H9 (cell line): ENCODE results near the gene C14orf39. TPM values are rescaled to one million over a fixed set of nuclear protein-coding genes. Genes with fewer than 3 reads are reported as not detected.
A peak's percentile ranks its signal among the peaks of the same experiment; 100 is the strongest.

Experiments used
- DNase-seq: peaks from one replicate; pipeline ENCODE4 v3.0.0-alpha.2; 2017
- H2AFZ ChIP-seq: one replicate; pipeline ENCODE4 v1.6.1; 2013; ENCODE audit warnings: mild to moderate bottlenecking, low read length, control low read depth, moderate library complexity
- H2AK5ac ChIP-seq: 2 replicates; pipeline ENCODE4 v1.6.1; 2013; ENCODE audit warnings: low read length, control low read depth, mixed read lengths; ENCODE audit not compliant: insufficient read length
- H2BK120ac ChIP-seq: one replicate; pipeline ENCODE4 v1.6.1; 2013; ENCODE audit warnings: low read depth, mild to moderate bottlenecking, low read length, control low read depth, inconsistent platforms; ENCODE audit not compliant: poor library complexity, severe bottlenecking
- H2BK12ac ChIP-seq: 2 replicates; pipeline ENCODE4 v1.6.1; 2013; ENCODE audit warnings: low read length, control low read depth, mixed read lengths, low read depth; ENCODE audit not compliant: insufficient read length
- H2BK15ac ChIP-seq: 2 replicates; pipeline ENCODE4 v1.6.1; 2013; ENCODE audit warnings: low read depth, low read length, control low read depth
- H2BK20ac ChIP-seq: one replicate; pipeline ENCODE4 v1.6.1; 2013; ENCODE audit warnings: low read depth, mild to moderate bottlenecking, low read length, control low read depth, inconsistent platforms; ENCODE audit not compliant: poor library complexity, severe bottlenecking
- H2BK5ac ChIP-seq: 2 replicates; pipeline ENCODE4 v1.6.1; 2013; ENCODE audit warnings: low read length, control low read depth, mixed read lengths; ENCODE audit not compliant: insufficient read length
- H3K14ac ChIP-seq: 2 replicates; pipeline ENCODE4 v1.6.1; 2013; ENCODE audit warnings: low read length, control low read depth; ENCODE audit not compliant: insufficient read depth
- H3K18ac ChIP-seq: 2 replicates; pipeline ENCODE4 v1.6.1; 2013; ENCODE audit warnings: low read depth, mild to moderate bottlenecking, mixed read lengths, low read length, control low read depth; ENCODE audit not compliant: insufficient read length
- H3K23ac ChIP-seq: 2 replicates; pipeline ENCODE4 v1.6.1; 2013; ENCODE audit warnings: low read length, control low read depth, mixed read lengths, low read depth; ENCODE audit not compliant: insufficient read length
- H3K23me2 ChIP-seq: 2 replicates; pipeline ENCODE4 v1.6.1; 2013; ENCODE audit warnings: low read depth, mild to moderate bottlenecking, mixed read lengths, low read length, control low read depth; ENCODE audit not compliant: insufficient read length, poor library complexity, severe bottlenecking
- H3K27ac ChIP-seq: 2 replicates; pipeline ENCODE4 v1.5.1; 2013; ENCODE audit warnings: low read length, control low read depth, mixed read lengths, low read depth; ENCODE audit not compliant: insufficient read length
- H3K27me3 ChIP-seq: 2 replicates; pipeline ENCODE4 v1.6.1; 2013; ENCODE audit warnings: low read length, control low read depth, inconsistent platforms; ENCODE audit not compliant: insufficient read depth
- H3K4ac ChIP-seq: 2 replicates; pipeline ENCODE4 v1.6.1; 2013; ENCODE audit warnings: low read depth, mild to moderate bottlenecking, control low read depth, inconsistent platforms, low read length, moderate library complexity
- H3K4me1 ChIP-seq: 2 replicates; pipeline ENCODE4 v1.6.1; 2013; ENCODE audit warnings: low read length, control low read depth, inconsistent platforms; ENCODE audit not compliant: insufficient read depth
- H3K4me2 ChIP-seq: 2 replicates; pipeline ENCODE4 v1.6.1; 2013; ENCODE audit warnings: low read length, control low read depth, mixed read lengths; ENCODE audit not compliant: insufficient read length, insufficient read depth
- H3K56ac ChIP-seq: 2 replicates; pipeline ENCODE4 v1.6.1; 2013; ENCODE audit warnings: low read depth, mild to moderate bottlenecking, mixed read lengths, low read length, control low read depth; ENCODE audit not compliant: insufficient read length
- H3K79me1 ChIP-seq: 2 replicates; pipeline ENCODE4 v1.6.1; 2013; ENCODE audit warnings: low read depth, mild to moderate bottlenecking, moderate library complexity, low read length, control low read depth, inconsistent platforms; ENCODE audit not compliant: insufficient read depth, poor library complexity, severe bottlenecking
- H3K79me2 ChIP-seq: 2 replicates; pipeline ENCODE4 v1.6.1; 2013; ENCODE audit warnings: low read length, control low read depth, inconsistent platforms; ENCODE audit not compliant: insufficient read depth
- H3K9ac ChIP-seq: 2 replicates; pipeline ENCODE4 v1.6.1; 2013; ENCODE audit warnings: low read length, control low read depth, mixed read lengths; ENCODE audit not compliant: insufficient read length; ENCODE audit errors: extremely low read depth
- H3K9me3 ChIP-seq: one replicate; pipeline ENCODE4 v1.6.1; 2013; ENCODE audit warnings: low read depth, low read length, inconsistent platforms; ENCODE audit not compliant: control insufficient read depth
- H3T11ph ChIP-seq: one replicate; pipeline ENCODE4 v1.6.1; 2013; ENCODE audit warnings: mild to moderate bottlenecking, low read length, control low read depth, inconsistent platforms
- H4K20me1 ChIP-seq: one replicate; pipeline ENCODE4 v1.6.1; 2013; ENCODE audit not compliant: control insufficient read depth, insufficient read length, insufficient read depth
- H4K5ac ChIP-seq: 2 replicates; pipeline ENCODE4 v1.6.1; 2013; ENCODE audit warnings: low read depth, mild to moderate bottlenecking, mixed read lengths, low read length, control low read depth; ENCODE audit not compliant: insufficient read length
- H4K8ac ChIP-seq: replicated peaks from 2 replicates; pipeline ENCODE4 v1.6.1; 2013; ENCODE audit warnings: low read length, control low read depth, mixed read lengths, low read depth; ENCODE audit not compliant: insufficient read length
- H4K91ac ChIP-seq: 2 replicates; pipeline ENCODE4 v1.6.1; 2013; ENCODE audit warnings: low read depth, mild to moderate bottlenecking, moderate library complexity, mixed read lengths, low read length, control low read depth; ENCODE audit not compliant: insufficient read length
- H3K27ac Mint-ChIP-seq, 3 experiments: 2 replicates in 2 of 3; 3 replicates in 1 of 3; pipeline ENCODE4 v1.8.0; 2020 to 2021; ENCODE audit warnings: mixed read lengths in 3 of 3, mild to moderate bottlenecking in 1 of 3, moderate library complexity in 1 of 3
- H3K27me3 Mint-ChIP-seq: 2 replicates; pipeline ENCODE4 v1.8.0; 2021; ENCODE audit warnings: low read depth, mild to moderate bottlenecking, moderate library complexity, mixed read lengths
- H3K36me3 Mint-ChIP-seq, 3 experiments: 2 replicates in 2 of 3; 3 replicates in 1 of 3; pipeline ENCODE4 v1.8.0; 2020 to 2021; ENCODE audit warnings: low read depth in 3 of 3, mixed read lengths in 3 of 3; ENCODE audit not compliant: insufficient read depth in 1 of 3
- H3K4me1 Mint-ChIP-seq, 2 experiments: 2 replicates each; pipeline ENCODE4 v1.8.0; 2020; ENCODE audit warnings: mixed read lengths in 2 of 2
- H3K4me3 Mint-ChIP-seq, 2 experiments: 2 replicates in 1 of 2; 3 replicates in 1 of 2; pipeline ENCODE4 v1.8.0; 2020 to 2021; ENCODE audit warnings: mild to moderate bottlenecking in 2 of 2, mixed read lengths in 2 of 2, moderate library complexity in 1 of 2
- H3K9me3 Mint-ChIP-seq, 2 experiments: 2 replicates in 1 of 2; 3 replicates in 1 of 2; pipeline ENCODE4 v1.8.0; 2020; ENCODE audit warnings: mild to moderate bottlenecking in 2 of 2, mixed read lengths in 2 of 2, moderate library complexity in 1 of 2
- WGBS: extraction: QIAGEN DNeasy Blood & Tissue Kit; methylation state at CpG from one replicate; pipeline ENCODE4 v1.1.7; 2013; ENCODE audit warnings: missing lambda C conversion rate, low lambda C conversion rate, mixed read lengths; ENCODE audit not compliant: insufficient read length; ENCODE audit errors: extremely low coverage; 5-methylcytosine and 5-hydroxymethylcytosine counted together
- total RNA-seq: library from RNA; stranded (reverse); gene quantifications from 2 replicates; pipeline ENCODE4 v1.2.1, GENCODE V29; 2021
- TF ChIP-seq, protein P1 (sequence below): fragments of 200-600 bp; sonication (generic); conservative IDR thresholded peaks from 3 replicates; pipeline ENCODE4 v1.8.0; 2021; ENCODE audit warnings: antibody characterized with exemption, mild to moderate bottlenecking

C14orf39 gene
- total RNA-seq, 1 experiment from 2014 or later, result 1.8 TPM

DNA sequence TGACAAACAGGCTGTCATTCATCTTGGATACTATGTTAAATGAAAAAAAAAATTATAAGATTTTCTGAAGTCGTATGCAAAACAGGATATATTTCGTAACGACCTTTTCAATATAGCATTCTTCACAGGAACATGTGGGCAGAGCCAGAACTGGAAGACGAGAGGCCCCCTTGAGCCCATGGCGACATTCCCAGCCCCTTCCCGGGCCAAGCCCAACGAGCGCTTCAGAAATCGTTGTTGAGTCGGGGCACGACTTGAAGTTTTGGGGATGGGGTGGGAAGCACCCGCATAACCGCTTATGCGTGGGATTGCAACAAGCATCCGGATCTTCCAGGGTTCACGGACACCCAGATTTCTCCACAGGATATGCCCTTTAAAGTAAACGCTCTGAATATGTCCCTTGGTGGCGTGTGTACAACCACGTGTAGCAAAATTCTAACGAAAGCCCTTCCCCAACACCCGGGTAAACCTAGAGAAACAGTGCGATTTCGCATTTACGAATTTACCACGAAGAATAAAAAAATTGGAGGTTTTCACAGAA, 736 bp downstream of the C14orf39 start:
- H2AK5ac ChIP-seq, result no peak overlapping the region
- H3K27ac Mint-ChIP-seq, result no peak overlapping the region
- no peak overlapping the region for H3K18ac ChIP-seq
- no peak overlapping the region for H4K91ac ChIP-seq
- no CpG with 5 or more reads among the region's 25 CpGs for WGBS
- H3K56ac ChIP-seq, result no peak overlapping the region
- peaks cover 8% of the 10 kb centered on the region for H3K23me2 ChIP-seq
- H2BK5ac ChIP-seq, result no peak overlapping the region
- H3K9me3 ChIP-seq, result no peaks in the 10 kb centered on the region
- no peak for DNase-seq
- peaks cover 0 to 6% (median 0%) of the 10 kb centered on the region in 3 experiments; a peak in 2 of 7 replicates for H3K36me3 Mint-ChIP-seq
- H2BK12ac ChIP-seq, result no peak overlapping the region
- H3K9ac ChIP-seq, result peak overlapping the region; percentile 1
- H3K79me2 ChIP-seq, result no peaks in the 10 kb centered on the region
- no peak overlapping the region for H3K4ac ChIP-seq
- H4K5ac ChIP-seq, result no peak overlapping the region
- H3K4me2 ChIP-seq, result peak overlapping the region; percentile 67
- H3K9me3 Mint-ChIP-seq, result peaks cover 6% of the 10 kb centered on the region in 2 experiments; a peak in 4 of 5 replicates
- H4K8ac ChIP-seq, result no peak overlapping the region
- no peak overlapping the region for H2BK15ac ChIP-seq
- peak overlapping the region; percentile 36 for H2AFZ ChIP-seq
- peak overlapping the region; percentile 68 to 86 for H3K4me3 Mint-ChIP-seq
- H3K14ac ChIP-seq, result peak overlapping the region; percentile 63; the same call in 1 of the 2 replicates
- no peaks in the 10 kb centered on the region for H4K20me1 ChIP-seq
- no peaks in the 10 kb centered on the region for H3K79me1 ChIP-seq
- no peaks in the 10 kb centered on the region for H3K4me1 ChIP-seq
- no peaks in the 10 kb centered on the region; the same call in 1 of the 2 replicates for H3K27me3 ChIP-seq
- H3K27me3 Mint-ChIP-seq, result peaks cover 11% of the 10 kb centered on the region
- H3T11ph ChIP-seq, result no peak overlapping the region
- H2BK20ac ChIP-seq, result no peak overlapping the region
- no peaks in the 10 kb centered on the region for H3K4me1 Mint-ChIP-seq
- H3K23ac ChIP-seq, result no peak overlapping the region
- TF ChIP-seq, protein P1, sequence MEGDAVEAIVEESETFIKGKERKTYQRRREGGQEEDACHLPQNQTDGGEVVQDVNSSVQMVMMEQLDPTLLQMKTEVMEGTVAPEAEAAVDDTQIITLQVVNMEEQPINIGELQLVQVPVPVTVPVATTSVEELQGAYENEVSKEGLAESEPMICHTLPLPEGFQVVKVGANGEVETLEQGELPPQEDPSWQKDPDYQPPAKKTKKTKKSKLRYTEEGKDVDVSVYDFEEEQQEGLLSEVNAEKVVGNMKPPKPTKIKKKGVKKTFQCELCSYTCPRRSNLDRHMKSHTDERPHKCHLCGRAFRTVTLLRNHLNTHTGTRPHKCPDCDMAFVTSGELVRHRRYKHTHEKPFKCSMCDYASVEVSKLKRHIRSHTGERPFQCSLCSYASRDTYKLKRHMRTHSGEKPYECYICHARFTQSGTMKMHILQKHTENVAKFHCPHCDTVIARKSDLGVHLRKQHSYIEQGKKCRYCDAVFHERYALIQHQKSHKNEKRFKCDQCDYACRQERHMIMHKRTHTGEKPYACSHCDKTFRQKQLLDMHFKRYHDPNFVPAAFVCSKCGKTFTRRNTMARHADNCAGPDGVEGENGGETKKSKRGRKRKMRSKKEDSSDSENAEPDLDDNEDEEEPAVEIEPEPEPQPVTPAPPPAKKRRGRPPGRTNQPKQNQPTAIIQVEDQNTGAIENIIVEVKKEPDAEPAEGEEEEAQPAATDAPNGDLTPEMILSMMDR, result no peak
- H2BK120ac ChIP-seq, result no peak overlapping the region
- no peak overlapping the region for H3K27ac ChIP-seq
